NCI-H146 treated with DMSO at 0.1 percent for 48 hours (cell line): Measurements from ENCODE around the gene CD82.

Experiments
- DNase-seq: peaks from one replicate; lab custom pipeline; 2025; ENCODE audit not compliant: unreplicated experiment; lab: John Stamatoyannopoulos, UW

The CD82 gene

DNA sequence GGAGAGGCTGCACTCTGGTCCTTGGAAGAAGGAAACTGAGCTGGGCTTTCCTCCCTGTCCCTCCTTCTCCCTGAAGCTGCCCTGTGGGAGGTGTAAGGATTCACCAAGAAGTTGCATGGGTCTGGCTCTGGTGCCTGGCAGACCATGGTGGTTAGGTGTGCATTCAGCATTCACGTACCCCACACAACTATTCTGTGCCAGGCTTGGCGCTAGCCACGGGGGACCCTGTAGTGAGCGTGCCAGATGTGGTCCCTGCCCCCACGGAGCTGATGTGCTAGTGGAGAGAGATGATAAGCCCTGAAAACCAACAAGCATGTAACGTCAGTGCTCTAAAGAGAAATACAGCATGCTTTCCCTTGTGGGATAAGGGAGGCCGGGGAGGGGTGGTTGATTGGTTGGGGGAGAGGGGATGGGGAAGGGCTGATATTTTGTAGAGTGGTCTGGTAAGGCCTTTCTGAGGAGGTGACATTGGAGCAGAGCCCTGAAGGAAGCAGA lies 48.9 kb downstream of the CD82 start:
- DNase-seq, result no peak

DNA sequence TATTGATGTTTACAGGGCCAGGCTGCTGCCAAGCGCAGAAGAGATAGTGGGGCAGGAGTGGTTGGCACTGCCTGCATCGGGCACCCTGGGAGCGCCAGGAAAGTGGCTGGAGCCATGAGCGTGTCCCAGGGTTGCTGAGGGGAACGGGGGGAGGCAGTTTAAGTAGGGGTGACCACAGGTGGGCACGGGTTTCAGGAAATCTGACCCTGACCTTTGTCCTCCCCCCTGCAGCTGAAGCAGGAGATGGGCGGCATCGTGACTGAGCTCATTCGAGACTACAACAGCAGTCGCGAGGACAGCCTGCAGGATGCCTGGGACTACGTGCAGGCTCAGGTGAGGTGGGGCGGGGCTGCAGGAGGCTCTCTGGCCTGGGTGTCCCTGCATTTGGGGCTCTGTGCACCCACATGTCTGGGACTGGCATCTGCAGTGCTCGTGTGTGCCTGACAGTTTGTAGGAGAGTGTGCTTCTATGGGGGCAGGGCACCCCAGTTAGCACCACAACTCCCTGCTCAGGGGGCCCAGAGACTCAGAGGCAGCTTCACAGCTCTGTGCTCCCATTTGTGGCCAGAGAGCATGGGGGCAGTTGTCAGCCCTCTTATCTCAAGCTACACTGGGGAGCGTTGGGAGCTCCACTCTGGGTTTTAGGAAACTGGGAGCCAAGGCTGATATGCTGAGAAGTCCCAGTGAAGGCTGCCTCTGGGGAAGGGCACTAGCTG lies 49.7 kb downstream of the CD82 start:
- no peak for DNase-seq

DNA sequence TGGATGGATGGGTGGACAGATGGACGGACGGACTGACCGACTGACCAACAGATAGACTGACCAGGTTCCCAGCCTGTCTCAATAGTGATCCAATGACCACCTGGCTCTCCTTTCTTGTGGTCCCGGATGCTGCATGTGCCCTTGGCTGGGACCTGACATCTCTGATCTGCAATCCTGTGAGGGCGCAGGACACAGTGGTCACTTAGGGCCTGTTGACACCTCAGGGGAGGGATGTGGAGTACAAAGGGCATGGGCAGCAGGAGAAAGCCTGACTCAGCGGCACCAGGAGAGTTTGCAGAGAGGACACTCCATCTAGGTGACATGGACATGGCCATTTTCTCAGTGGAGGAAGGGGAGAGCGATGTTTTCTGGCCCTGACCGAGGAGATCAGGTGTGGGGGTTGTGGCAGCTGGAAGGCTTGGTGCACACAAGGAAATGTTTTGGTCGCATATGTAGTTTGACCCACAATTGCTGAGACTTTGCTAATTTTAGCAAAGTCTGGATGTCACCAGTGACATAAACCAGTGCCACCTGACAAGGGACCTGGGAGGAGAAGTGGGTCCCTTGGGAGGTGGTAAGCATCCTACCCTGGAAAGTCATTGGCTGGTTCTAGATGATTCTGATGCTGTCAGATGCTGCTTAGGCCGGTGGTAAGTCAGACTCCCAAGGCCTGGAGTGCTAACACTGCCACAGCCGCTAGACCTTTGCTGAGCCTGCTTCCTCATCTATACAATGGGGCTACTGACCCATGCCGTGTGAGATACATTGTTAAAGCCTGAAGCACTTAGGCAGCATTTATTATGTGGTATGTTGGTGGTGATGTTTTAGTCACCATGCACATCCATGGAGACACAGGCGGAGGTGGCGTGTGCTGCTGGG lies 50.7 kb downstream of the CD82 start:
- DNase-seq, result no peak

DNA sequence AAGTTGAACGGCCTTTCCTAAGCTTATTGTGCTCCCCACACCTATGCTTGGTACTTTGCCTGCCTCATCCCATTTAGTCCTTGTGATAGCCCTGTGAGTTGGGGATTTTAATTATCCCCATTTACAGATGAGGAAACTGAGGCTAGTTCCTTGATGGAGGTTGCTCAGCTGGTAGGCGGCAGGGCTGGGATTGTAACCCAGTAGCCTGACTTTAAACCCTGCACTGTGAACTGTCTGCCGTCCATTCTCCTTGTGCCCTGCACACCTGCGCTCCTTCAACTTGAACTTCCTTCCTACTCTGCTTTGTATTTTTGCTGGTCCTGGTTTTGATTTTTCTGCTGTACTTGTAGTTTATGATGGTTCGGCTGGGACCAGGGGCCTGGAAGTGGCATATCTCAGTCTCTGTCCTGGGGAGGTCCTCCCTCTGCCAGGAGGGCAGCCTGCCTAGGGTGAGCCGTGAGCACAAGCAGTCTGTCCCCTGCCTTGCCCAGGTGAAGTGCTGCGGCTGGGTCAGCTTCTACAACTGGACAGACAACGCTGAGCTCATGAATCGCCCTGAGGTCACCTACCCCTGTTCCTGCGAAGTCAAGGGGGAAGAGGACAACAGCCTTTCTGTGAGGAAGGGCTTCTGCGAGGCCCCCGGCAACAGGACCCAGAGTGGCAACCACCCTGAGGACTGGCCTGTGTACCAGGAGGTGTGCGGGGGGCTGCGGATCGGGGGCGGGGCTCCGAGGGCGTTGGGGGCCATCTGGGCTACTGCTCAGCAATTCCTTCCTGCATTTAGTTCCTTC lies 52.4 kb downstream of the CD82 start:
- DNase-seq, result no peak

DNA sequence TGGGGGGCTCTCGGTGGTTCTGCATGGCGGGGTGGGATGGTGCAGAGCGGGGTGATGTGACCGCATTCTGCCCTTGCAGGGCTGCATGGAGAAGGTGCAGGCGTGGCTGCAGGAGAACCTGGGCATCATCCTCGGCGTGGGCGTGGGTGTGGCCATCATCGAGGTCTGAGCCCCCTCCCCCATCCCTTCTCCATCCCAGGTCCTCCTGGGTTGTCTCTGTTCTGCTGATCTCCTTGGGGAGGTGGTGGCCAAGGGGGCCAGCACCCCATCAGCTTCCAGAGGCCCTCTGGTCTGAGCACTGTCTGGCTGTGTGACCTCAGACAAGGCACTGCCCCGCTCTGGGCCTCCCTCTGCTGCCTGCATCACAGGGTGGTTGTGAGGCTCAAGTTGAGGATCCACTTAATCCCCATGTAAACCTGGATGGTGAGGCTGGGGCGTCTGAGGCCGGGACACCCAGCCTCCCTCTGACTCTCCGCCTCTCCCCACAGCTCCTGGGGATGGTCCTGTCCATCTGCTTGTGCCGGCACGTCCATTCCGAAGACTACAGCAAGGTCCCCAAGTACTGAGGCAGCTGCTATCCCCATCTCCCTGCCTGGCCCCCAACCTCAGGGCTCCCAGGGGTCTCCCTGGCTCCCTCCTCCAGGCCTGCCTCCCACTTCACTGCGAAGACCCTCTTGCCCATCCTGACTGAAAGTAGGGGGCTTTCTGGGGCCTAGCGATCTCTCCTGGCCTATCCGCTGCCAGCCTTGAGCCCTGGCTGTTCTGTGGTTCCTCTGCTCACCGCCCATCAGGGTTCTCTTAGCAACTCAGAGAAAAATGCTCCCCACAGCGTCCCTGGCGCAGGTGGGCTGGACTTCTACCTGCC lies 53.3 kb downstream of the CD82 start:
- DNase-seq, result no peak

DNA sequence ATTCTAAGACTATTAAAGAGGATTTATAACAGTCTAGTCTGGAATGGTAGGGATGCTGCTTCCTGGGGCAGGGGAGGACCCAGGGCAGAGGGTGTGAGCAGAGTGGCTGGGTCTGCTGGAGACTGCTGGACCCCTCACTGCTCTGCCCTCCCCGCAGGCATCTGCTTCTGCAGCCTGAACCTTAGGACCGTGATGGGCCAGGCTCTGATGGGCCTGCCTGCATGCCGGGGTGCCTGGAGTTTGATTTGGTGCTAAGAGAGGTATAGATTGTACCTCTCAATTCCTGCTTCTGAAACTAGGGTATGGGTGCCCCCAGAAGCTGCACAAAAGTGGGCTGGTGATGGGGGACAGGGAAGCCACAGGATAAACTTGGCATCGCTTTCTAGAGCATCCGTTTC lies 54.9 kb downstream of the CD82 start:
- DNase-seq, result no peak

DNA sequence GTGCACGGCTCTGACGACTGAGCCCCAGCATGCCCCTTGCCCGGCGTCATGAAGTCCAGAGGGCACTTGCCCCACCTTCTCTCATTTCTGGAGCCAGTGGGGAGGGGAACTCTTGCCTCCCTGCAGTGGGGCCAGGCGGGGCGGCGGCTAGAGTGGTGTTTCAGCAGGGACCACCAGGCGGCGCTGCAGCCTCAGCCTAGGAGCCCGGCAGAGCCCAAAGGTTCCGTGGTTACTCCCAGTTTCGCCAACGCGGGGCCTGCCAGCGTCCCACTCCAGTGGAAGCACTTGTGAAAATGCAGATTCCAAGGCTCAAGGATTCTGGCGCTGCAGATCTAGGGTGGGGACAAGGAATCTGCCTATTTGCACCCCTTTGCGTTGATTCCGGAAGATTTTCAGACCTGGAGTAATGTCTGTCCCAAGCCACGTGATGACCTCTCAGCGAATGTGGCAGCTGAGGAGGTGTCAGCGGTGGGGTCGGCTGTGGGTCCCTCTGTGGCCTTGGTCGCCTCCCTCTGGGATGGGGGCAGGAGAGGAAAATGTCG lies 55.7 kb downstream of the CD82 start:
- DNase-seq, result peak; percentile 16

DNA sequence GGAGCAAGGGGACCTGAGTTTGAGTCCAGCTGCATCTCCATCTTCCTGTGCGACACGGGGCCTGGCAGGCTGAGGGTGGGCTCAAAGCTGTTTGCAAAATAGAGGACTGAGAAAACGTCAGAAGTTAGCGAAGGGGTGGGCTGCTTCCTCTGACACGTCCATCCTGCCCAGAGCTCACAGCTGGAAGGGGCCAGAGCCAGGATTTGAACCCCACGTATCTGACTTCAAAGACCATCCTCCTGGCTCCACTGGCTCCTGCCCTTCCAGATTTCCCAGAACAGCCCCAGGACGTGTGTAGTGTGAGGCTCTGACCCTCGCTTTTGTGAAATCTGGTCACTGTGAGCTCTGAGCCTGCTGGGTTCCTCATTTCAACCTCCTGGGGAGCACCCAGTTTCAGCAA lies 56.3 kb downstream of the CD82 start:
- no peak for DNase-seq

DNA sequence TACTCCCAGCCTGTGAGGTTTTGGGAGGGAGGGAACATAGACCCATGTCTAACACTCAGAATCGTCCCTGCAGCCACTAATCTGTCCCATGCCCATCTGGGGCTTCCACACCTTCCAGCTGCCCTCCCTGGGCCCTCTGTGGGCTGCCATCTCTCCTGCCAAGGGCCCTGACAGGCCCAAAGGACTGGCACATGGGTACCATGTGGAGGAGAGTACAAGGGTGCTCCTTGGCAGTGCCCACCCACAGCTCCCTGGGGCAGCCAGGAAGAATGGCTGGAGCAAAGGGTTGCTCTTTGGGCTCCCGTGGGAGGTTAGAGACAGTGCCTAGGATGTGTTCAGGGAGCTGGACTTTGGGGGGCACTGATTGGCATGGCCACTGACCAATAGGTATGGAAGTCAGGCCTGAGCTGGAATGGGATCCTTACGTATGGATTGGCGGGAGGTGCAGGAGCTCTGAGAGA lies 56.8 kb downstream of the CD82 start:
- no peak for DNase-seq

DNA sequence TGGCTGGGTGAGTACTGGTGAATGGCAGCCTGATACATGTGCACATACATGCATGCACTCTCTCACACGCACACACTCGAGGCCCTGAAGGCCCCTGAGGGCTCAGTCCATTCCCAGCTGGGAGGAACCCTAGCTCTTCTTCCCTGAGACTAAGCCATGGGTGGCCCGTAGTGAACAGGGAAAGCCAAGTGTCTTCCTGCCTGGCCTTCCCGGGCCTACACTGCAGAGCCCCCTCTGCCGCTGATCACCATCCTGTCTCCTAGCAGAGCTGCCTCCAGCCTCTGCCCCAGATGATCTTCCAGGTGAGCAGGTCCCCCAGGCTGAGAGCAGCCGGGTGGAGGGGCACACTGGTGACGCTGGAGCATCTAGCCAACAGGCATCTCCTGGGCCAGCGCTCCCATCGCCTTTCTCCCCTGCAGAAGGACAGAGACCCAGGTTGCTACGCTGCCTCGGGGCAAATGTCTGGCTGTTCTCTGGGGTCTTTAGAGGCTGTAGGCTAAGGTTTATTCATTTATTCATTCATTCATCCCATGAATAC lies 57.3 kb downstream of the CD82 start:
- no peak for DNase-seq

DNA sequence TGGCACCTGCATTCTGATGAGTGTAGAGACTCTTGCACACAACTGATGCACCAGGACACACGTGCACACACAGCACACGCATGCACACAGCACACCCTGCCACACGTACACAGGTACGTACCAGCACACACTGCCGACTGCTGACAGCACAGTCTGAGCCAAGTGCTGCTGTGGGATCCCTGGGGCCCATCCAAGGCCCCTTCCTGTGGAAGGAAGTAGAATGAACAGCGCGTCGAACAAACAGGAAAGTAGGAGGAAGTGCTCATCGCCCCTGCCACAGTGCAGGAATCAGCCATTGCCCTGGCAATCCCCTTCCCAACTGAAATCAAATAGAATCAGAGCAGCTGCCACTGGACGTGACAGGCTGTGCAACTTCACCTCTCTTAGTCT lies 57.9 kb downstream of the CD82 start:
- no peak for DNase-seq

DNA sequence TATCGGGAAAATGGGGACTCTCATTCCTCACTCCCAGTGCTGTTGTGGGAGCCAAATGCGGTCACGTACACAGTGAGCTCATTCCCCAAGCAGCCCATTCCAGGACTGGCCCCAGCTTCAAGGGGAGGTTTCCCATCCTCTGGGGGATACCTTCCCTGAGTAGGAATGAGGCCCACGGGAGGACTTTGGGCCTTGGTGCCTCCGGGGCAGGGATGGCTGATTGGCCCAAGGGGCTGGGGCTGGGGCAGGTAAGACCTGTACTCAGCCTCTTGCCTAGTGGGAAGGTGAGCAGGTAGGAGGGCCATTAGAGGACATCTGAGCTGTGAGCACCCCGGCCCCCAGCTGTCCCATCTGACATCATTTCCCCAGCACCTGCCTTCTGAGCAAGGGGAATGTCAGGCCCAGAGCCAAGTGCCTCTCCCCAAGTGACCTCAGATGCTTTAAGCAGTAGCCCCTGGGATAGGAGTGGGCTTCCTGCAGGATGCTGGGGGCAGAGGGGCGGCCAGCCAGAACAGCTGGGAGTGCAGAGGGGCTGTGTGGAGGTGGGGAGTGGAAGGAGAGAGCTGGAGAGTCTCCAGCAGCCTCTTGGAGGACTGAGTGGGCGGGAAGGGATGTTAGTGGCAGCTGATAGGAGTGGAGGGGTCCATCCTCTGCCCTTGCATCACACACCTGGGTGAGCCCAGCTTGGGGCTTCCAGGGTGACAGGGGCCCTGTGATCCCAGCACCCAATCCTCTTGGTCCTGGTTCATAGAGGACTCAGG lies 58.4 kb downstream of the CD82 start:
- peak; percentile 41 for DNase-seq

DNA sequence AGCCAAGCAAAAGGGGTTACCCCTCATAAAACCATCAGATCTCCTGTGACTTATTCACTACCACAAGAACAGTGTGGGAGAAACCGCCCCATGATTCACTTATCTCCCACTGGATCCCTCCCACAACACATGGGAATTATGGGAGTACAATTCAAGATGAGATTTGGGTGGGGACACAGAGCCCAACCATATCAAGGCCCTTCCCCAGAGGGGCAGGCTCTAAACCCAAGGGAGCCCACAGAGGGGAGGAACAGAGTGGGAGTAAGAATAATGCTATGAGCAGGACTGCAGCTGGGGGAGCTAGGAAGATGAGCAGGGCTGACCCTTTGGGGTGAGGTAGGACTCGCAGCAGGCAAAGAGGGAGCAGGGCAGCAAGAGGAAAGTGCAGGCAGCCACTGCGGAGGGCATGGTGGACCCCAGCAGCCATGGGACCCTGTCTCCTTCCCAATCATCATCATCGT lies 59.3 kb downstream of the CD82 start:
- DNase-seq, result no peak

DNA sequence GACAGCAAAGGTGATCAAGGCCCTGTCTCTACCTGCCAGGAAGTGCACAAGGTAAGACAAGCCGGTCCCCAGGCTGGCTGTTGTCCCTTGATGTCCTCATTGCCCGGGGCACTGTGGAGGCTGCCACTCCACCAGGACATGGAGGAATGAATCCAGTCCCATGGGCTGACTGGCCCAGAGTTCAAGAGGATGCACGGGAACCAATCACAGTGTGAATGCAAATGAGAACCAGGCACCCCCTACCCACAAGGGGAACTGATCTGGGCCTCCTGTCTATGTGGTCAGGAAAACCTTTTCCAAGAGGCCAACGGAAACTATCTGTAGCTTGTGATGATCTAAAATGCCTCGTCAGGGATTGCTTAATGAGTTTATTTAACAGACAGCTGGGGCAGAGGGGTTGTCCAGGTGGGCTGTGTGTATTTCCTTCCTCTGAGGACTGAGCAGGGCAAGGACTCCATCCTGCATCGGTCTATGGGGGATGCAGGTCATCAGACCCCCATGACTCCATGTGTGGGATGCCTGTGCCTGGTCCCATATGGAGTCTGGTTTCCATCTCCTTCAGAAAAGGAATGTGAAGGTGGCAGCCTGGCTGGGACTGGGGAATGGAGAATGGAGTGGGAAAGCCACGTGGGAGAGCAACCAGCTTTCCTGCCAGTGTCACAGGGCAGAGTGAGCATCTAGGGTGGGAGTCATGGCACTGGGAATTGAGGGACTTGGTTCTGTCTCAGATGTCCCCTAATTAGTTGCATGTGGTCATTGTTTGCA lies 60.5 kb downstream of the CD82 start:
- DNase-seq, result no peak

DNA sequence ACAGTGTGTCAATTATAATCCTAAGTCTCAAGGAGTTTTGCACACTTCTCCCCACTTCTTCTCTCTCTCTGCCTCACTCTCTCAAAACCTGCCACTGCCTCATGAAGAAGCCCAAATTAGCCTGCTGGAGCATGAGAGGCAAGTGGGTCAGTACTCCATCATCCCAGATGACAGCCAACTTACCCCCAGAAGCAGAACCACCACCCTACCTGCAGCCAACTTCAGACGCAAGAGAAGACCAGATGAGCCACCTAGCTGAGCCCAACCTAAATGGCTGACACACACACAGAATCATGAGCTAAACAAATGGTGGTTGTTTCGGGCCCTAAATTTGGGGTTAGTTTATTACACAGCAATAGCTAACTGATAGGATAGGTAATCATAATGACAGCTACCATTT lies 61.2 kb downstream of the CD82 start:
- no peak for DNase-seq

DNA sequence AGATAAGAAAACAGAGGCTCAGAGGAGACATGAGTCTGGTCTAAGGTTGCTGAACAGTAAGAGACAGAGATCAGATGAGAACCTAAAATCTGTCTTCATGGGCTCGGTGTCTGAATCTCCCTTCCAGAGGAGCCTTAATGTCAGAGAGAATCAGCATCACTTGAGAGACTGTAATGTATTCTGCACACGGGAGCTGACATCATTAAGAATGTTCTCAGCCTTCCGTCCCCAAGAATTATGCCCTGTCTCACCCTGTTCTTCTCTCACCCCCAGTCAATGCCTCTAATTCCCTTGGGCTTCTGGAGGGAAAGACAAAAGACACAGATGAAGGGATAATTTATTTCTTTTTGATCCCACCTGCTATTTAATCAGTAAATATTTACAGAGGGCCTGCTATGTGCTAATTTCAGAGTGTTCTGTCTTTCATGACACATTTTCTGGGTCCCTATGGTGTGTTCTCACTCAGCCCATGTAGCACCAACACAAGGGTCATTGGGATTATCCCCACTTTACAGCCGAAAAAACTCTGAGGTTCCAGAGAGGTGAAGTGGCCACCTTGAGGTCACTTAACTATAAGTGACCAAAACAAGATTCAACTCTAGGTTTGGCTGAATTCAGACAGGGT lies 61.8 kb downstream of the CD82 start:
- DNase-seq, result peak; percentile 80

DNA sequence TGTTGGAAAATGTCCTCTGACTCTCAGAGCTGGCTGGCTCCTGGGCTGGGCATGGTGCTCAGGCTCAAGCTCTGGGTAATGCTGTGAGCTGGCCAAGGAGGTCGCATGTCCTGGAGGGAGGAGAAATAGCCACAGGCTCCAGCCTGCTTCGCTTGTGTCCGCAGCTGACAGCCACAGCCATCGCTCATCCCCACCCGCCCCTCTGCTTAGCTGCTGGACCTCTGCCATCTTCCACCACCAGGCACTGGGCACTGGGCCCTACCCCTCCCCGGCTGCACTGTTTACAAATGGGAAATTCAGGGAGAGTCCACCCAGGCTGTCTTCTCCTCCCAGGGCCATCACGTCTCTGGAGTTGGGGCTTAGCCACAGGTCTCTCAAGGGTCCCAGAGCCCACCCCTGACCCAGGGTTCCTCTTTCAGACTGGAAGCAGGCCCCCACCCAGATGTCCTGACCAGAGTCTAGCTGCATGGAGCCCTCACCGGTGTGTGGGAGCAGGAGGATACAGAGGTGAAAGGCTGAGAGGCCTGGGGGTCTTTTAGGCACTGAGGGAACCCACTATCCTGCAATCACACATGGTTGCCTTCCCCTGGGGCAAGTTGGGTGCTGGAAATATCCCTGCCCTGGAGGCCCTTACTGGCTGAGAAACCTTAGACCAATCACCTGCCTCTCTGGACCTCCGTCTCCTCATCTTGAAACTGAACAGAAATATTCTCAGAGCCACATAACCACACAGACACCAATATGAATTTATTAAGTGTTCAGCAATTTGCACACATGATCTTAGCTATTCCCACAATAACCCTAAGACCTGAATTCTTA lies 62.7 kb downstream of the CD82 start:
- peak; percentile 72 for DNase-seq
